ENCODE results near the gene UNC13D.
A peak's percentile ranks its signal among the peaks of the same experiment; 100 is the strongest.
"Not testable (repeated sequence)": the region's sequence is repeated elsewhere in the genome, so short reads cannot be mapped to it uniquely, and the experiment has no call there.

The UNC13D gene

GRCh38 chr17:75874323-75875181, 30.3 kb upstream of the UNC13D start:
- no peak for DNase-seq

- DNase-seq = no peak
Measured at GRCh38 chr17:75873587-75874322, 29.6 kb upstream of the UNC13D start.

DNA sequence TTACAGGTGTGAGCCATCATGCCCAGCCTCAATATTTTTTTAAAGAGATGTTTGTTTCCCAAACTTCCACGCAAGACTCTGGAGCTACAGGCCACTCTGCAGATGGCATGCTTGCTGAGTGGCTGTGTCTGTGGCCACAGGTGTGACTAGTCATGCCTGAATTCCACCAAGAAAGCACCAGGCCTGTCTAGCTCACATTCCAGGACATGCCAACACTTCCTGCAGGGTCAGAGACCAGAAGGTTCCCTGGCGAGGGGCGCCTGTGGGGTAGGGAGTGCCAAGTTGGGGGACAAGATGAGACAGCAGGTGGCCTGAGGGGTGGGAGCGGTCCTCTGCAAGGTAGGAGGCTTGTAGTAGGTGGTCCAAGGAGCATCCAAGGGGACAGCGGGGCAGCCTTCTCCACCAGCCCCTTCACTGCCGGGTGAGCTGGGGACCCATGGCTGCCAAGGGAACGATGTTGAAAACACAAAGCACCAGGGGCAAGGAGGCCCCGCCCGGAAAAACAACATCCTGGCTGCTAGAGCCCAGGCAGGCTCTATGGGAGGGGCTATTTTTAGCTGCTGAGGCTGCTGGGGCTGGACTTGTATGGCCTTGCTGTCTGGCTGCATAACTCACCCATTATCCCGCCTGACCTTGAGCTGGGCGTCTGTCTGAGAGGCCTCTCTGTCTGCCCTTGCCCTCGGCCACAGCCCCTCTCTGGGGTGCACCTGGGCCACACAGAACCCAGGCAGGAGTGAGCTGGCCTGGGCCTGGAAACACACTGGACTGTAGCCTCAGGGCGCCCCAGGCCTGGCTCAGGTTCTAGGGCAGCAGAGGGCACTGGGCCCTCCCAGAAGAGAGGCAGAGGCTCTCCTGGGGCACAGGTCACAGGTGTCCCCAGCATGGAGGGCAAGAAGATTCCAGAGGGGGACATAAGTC, 28.5 kb upstream of the UNC13D start:
- peak in 2 of 4 experiments; percentile 37 to 44 for DNase-seq

DNA sequence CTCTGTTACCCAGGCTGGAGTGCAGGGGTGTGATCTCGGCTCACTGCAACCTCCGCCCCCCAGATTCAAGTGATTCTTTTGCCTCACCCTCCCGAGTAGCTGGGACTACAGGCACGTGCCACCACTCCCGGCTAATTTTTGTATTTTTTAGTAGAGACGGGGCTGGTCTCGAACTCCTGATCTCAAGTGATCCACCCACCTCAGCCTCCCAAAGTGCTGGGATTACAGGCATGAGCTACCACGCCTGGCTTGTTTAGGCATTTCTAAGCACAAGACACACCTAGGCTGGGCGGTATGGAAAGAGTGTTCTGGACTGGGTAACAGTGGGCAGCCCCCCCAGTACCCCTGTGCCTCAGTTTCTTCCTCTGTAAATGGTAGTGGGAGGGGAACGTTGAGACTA, 26.0 kb upstream of the UNC13D start:
- not testable (repeated sequence) for DNase-seq

GRCh38 chr17:75869282-75870141, 25.3 kb upstream of the UNC13D start:
- DNase-seq = no peak

GRCh38 chr17:75868730-75869281, 24.6 kb upstream of the UNC13D start:
- not testable (repeated sequence) for DNase-seq

DNA sequence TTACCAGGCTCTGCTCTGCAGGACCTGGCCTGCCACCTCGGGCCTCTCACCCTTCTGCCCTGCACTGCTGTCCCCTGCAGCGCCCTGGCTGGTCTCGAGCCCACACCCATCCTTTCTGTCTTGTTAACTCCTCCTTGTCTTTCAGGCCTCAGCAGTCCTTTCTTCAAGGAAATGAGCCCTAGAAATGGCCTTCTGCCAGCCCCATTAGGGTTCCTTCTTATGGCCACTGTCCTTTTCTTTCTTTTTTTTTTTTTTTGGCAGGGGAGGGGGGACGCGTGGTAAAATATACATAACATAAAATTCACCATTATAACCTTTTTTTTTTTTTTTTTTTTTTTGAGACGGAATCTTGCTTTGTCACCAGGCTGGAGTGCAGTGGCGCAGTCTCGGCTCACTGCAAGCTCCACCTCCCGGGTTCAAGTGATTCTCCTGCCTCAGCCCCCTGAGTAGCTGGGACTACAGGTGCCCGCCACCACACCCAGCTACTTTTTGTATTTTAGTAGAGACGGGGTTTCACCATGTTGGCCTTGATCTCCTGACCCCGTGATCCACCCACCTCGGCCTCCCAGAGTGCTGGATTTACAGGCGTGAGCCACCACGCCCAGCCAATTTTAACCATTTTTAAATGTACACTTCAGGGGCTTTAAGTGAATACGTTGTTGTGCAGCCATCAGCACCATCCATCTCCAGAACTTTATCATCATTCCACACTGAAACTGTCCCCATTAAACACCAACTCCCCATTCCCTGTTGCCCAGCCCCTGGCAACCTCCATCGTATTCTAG, 21.4 kb upstream of the UNC13D start:
- DNase-seq = not testable (repeated sequence)

- not testable (repeated sequence) for DNase-seq
Measured at GRCh38 chr17:75864887-75865286, 20.7 kb upstream of the UNC13D start.

GRCh38 chr17:75864448-75864871, 20.3 kb upstream of the UNC13D start:
- DNase-seq = no peak

DNA sequence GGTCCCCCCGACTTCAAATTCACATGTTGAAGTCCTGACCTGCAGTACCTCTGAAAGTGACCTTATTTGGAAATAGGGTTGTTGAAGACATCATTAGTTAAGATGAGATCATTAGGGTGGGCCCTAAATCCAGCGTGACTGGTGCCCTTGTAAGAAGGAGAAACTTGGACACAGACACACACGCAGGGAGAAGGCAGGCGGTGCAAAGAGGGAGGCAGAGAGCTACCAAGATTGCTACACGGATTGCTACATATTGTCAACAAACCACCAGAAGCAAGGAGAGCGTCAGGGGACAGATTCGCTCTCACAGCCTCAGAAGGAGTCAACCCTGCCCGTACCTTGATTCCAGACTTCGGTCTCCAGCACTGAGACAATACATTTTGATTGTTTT, 17.7 kb upstream of the UNC13D start:
- no peak for DNase-seq

DNA sequence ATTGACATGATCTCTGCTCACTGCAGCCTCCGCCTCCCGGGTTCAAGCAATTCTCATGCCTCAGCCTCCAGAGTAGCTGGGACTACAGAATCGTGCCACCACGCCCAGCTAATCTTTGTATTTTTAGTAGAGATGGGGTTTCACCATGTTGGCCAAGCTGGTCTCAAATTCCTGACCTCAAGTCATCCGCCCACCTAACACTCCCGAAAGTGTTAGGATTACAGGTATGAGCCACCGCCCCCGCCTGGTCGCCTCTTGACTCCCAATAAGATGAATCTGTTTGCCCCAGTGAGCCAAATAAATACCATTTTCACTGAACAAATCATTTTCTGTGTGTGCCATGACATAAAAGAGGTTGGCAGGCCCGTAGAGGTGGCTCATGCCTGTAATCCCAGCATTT, 15.2 kb upstream of the UNC13D start:
- DNase-seq = not testable (repeated sequence)

- peak in 1 of 4 experiments; percentile 34 for DNase-seq
Measured at GRCh38 chr17:75856062-75856756, 12.0 kb upstream of the UNC13D start.

- DNase-seq = peak; percentile 79 to 94 (median 92)
Measured at GRCh38 chr17:75855310-75856061, 11.3 kb upstream of the UNC13D start, which contains the start of gene WBP2. WBP2 (minus strand) TSS chr17:75855335; CDS start chr17:75855297, 38 bp downstream.

GRCh38 chr17:75854881-75855309, 10.7 kb upstream of the UNC13D start:
- peak in 1 of 4 experiments; percentile 56 for DNase-seq

- DNase-seq = no peak
Measured at GRCh38 chr17:75854101-75854748, 10.0 kb upstream of the UNC13D start.

- DNase-seq = no peak
Measured at GRCh38 chr17:75853433-75853832, 9.2 kb upstream of the UNC13D start.

DNA sequence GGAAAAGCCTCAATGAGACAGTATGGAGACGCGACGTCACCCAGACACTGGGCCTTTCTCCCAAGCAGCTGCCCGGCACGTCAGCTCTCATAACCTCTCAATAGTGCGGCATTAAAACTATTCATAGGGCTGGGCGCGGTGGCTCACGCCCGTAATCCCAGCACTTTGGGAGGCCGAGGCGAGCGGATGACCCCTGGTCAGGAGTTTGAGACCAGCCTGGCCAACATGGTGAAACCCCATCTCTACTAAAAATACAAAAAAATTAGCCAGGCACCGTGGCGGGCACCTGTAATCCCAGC, 7.4 kb upstream of the UNC13D start:
- not testable (repeated sequence) for DNase-seq

DNA sequence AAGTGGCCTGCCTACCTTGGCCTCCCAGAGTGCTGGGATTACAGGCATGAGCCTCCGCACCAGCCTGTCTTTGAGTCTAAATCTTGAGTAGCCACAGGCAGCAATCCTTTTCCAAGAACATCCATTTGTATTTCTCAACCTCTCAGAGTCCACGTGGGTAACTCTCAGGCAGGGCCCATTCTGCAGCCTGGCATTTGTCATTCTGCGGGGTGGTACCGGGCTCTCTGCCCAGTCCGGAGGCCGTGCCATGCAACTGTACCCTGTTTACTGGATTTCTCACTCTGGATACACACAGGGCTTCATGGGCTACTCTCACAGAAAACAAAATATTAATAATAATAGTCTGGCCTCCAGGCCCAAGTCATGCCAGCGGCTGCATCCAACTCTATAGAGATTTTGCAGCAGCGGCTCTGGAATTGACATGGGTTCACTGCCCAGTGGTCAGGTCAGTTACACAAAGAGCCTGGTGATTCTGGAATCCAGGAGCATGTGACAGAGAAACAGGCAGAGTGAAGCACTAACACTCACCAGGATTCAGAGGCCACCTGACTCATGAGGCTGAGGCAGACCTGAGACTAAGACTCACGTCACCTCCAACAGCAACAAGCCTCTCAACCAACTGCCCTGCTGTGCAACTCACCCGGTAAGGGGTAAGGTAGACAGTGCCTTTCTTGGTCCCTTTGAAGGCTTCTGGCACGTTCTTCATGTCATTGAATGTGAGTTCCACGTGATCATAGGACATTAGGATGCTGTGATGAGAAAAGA, 6.9 kb upstream of the UNC13D start:
- DNase-seq = no peak

Data from activated CD4-positive, CD25-positive, alpha-beta regulatory T cell (primary cell).